Muscle of back (tissue), 10 donors: ENCODE measurements around the gene RIPOR3. TPM values are rescaled to one million over a fixed set of nuclear protein-coding genes. Genes with fewer than 3 reads are reported as not detected.

Experiments used
- polyA plus RNA-seq, 10 donors: library from polyadenylated mRNA; unstranded; fragments of 120-200 nt; gene quantifications; one replicate each; pipeline ENCODE4 v1.2.1, GENCODE V29; 2013; ENCODE audit not compliant: insufficient read length in 10 of 10

Gene RIPOR3
- polyA plus RNA-seq, 10 donors: 3.1 to 15.6 (median 8.6) TPM

Other genes with a start within 250 kb of the RIPOR3 start
- gene PTPN1, start 181.2 kb downstream of the RIPOR3 start, polyA plus RNA-seq: 10 to 100 TPM; 15.2 to 19.8 (median 17.4) TPM
- gene PARD6B, start 40.0 kb upstream of the RIPOR3 start, polyA plus RNA-seq: under 1 TPM; 0.23 to 0.74 (median 0.37) TPM
- gene BCAS4, start 103.5 kb upstream of the RIPOR3 start, polyA plus RNA-seq: 1 to 10 TPM; 1.1 to 4.4 (median 3.1) TPM
- gene ADNP, start 239.9 kb upstream of the RIPOR3 start, polyA plus RNA-seq: 10 to 100 TPM; 46.1 to 69.9 (median 57.1) TPM